H1 (cell line): ENCODE measurements around the gene IGSF9. TPM values are rescaled to one million over a fixed set of nuclear protein-coding genes. Genes with fewer than 3 reads are reported as not detected.

Experiments used
- CTCF ChIA-PET: fragments of 300-600 bp; sonication (Branson Sonifier 250); formaldehyde crosslinking; loops from one replicate; lab custom pipeline; 2021; ENCODE audit not compliant: partially characterized antibody; lab: Charles Lee
- POLR2A ChIA-PET: fragments of 300-600 bp; sonication (Branson Sonifier 250); formaldehyde crosslinking; loops from one replicate; lab custom pipeline; 2021; ENCODE audit warnings: inconsistent platforms; ENCODE audit not compliant: partially characterized antibody; lab: Charles Lee
- DNase-seq, 2 experiments: peaks; one replicate each; pipeline versions ENCODE4 v3.0.0 to v3.0.0-alpha.2; 2010 to 2022; ENCODE audit warnings: low spot score in 2 of 2, low read depth in 1 of 2, mixed read lengths in 1 of 2
- FAIRE-seq: peaks from 2 replicates; lab custom pipeline; 2011; peaks lifted over from hg19 to GRCh38; lab: Jason Lieb, UNC
- H2AFZ ChIP-seq: 2 replicates; pipeline ENCODE4 v1.8.1; 2012; ENCODE audit warnings: low read length, inconsistent platforms
- H2AK5ac ChIP-seq: 2 replicates; pipeline ENCODE4 v1.6.1; 2013; ENCODE audit warnings: low read depth, low read length
- H2BK120ac ChIP-seq: replicated peaks from 2 replicates; pipeline ENCODE3; 2013; ENCODE audit warnings: low read depth, low read length, inconsistent platforms
- H2BK12ac ChIP-seq: 2 replicates; pipeline ENCODE4 v1.6.1; 2013; ENCODE audit warnings: low read depth, low read length
- H2BK15ac ChIP-seq: 2 replicates; pipeline ENCODE4 v1.6.1; 2013; ENCODE audit warnings: low read length
- H2BK20ac ChIP-seq: 2 replicates; pipeline ENCODE4 v1.6.1; 2013; ENCODE audit warnings: low read length
- H2BK5ac ChIP-seq: 2 replicates; pipeline ENCODE4 v1.6.1; 2013; ENCODE audit warnings: low read depth, low read length
- H3K14ac ChIP-seq: 2 replicates; pipeline ENCODE4 v1.6.1; 2013; ENCODE audit warnings: inconsistent platforms; ENCODE audit not compliant: insufficient read length
- H3K18ac ChIP-seq: 2 replicates; pipeline ENCODE4 v1.6.1; 2013; ENCODE audit warnings: low read length; ENCODE audit errors: extremely low read depth
- H3K23ac ChIP-seq: 2 replicates; pipeline ENCODE4 v1.6.1; 2013; ENCODE audit warnings: inconsistent platforms; ENCODE audit not compliant: insufficient read length
- H3K23me2 ChIP-seq: 2 replicates; pipeline ENCODE4 v1.6.1; 2013; ENCODE audit warnings: low read depth, low read length
- H3K27ac ChIP-seq: 2 replicates; pipeline ENCODE4 v1.6.1; 2011; ENCODE audit warnings: low read depth, low read length, inconsistent platforms
- H3K27me3 ChIP-seq, 4 experiments: replicated peaks in 1 of 4; 1 replicate in 1 of 4; 2 replicates in 3 of 4; pipeline versions ENCODE4 v1.6.1 to v1.8.1; 2011 to 2013; ENCODE audit warnings: low read length in 3 of 4, mild to moderate bottlenecking in 3 of 4, inconsistent platforms in 2 of 4, mixed read lengths in 2 of 4, moderate library complexity in 1 of 4; ENCODE audit not compliant: control insufficient read depth in 3 of 4, insufficient read depth in 3 of 4; ENCODE audit errors: extremely low read depth in 1 of 4
- H3K36me3 ChIP-seq, 4 experiments: 2 replicates each; pipeline versions ENCODE4 v1.6.1 to v1.8.1; 2011 to 2013; ENCODE audit warnings: mild to moderate bottlenecking in 4 of 4, low read length in 3 of 4, moderate library complexity in 2 of 4, control low read depth in 1 of 4, inconsistent platforms in 1 of 4; ENCODE audit not compliant: insufficient read depth in 4 of 4, control insufficient read depth in 2 of 4
- H3K4ac ChIP-seq: replicated peaks from 2 replicates; pipeline ENCODE3; 2013; ENCODE audit warnings: low read length, low read depth, mixed read lengths, inconsistent platforms; ENCODE audit not compliant: insufficient read length
- H3K4me1 ChIP-seq, 4 experiments: replicated peaks in 1 of 4; 1 replicate in 1 of 4; 2 replicates in 3 of 4; pipeline versions ENCODE4 v1.6.1 to v1.8.1; 2011 to 2013; ENCODE audit warnings: low read length in 3 of 4, inconsistent platforms in 2 of 4, mixed read lengths in 1 of 4; ENCODE audit not compliant: insufficient read depth in 4 of 4, control insufficient read depth in 3 of 4
- H3K4me2 ChIP-seq, 2 experiments: 2 replicates each; pipeline versions ENCODE4 v1.6.1 to v1.8.1; 2011 to 2013; ENCODE audit warnings: low read depth in 2 of 2, low read length in 2 of 2, control low read depth in 1 of 2, inconsistent platforms in 1 of 2, mild to moderate bottlenecking in 1 of 2; ENCODE audit not compliant: insufficient read depth in 1 of 2
- H3K4me3 ChIP-seq, 4 experiments: fragments of 200-600, 300-600 bp in 1 of 4; sonication (generic), shearing (Covaris generic), sonication (Bioruptor Twin) in 1 of 4; 2 replicates each; pipeline versions ENCODE4 v1.5.1 to v1.8.1; 2011 to 2016; ENCODE audit warnings: low read length in 4 of 4, low read depth in 3 of 4, control low read depth in 2 of 4, inconsistent platforms in 2 of 4, mild to moderate bottlenecking in 2 of 4, mixed read lengths in 1 of 4, moderate library complexity in 1 of 4; ENCODE audit not compliant: insufficient read depth in 2 of 4; ENCODE audit errors: extremely low read depth in 1 of 4
- H3K56ac ChIP-seq: replicated peaks from 2 replicates; pipeline ENCODE3; 2013; ENCODE audit warnings: low read depth, mild to moderate bottlenecking, mixed read lengths, low read length, inconsistent platforms; ENCODE audit not compliant: insufficient read length
- H3K79me1 ChIP-seq: 2 replicates; pipeline ENCODE4 v1.6.1; 2013; ENCODE audit warnings: low read depth, low read length, control low read depth
- H3K79me2 ChIP-seq, 2 experiments: 2 replicates each; pipeline versions ENCODE4 v1.6.1 to v1.8.1; 2012 to 2013; ENCODE audit warnings: low read length in 2 of 2, mild to moderate bottlenecking in 2 of 2, inconsistent platforms in 1 of 2; ENCODE audit not compliant: insufficient read depth in 2 of 2, control insufficient read depth in 1 of 2
- H3K9ac ChIP-seq, 4 experiments: replicated peaks in 1 of 4; 1 replicate in 1 of 4; 2 replicates in 3 of 4; pipeline versions ENCODE4 v1.6.1 to v1.8.1; 2011 to 2013; ENCODE audit warnings: low read depth in 3 of 4, low read length in 3 of 4, control low read depth in 2 of 4, mild to moderate bottlenecking in 2 of 4, moderate library complexity in 2 of 4, inconsistent platforms in 1 of 4; ENCODE audit errors: extremely low read depth in 1 of 4
- H3K9me3 ChIP-seq, 2 experiments: 2 replicates each; pipeline versions ENCODE4 v1.6.1 to v1.8.1; 2012 to 2013; ENCODE audit warnings: mild to moderate bottlenecking in 2 of 2, moderate library complexity in 2 of 2, control low read depth in 1 of 2, inconsistent platforms in 1 of 2, low read depth in 1 of 2, low read length in 1 of 2, mixed read lengths in 1 of 2; ENCODE audit not compliant: insufficient read depth in 2 of 2
- H4K20me1 ChIP-seq, 2 experiments: replicated peaks in 1 of 2; 2 replicates each; pipeline versions ENCODE3 to v1.8.1; 2011 to 2013; ENCODE audit warnings: inconsistent platforms in 2 of 2, low read length in 2 of 2, mild to moderate bottlenecking in 1 of 2; ENCODE audit not compliant: insufficient read depth in 2 of 2, control insufficient read depth in 1 of 2
- H4K5ac ChIP-seq: 2 replicates; pipeline ENCODE4 v1.6.1; 2013; ENCODE audit warnings: low read length, low read depth, mixed read lengths, inconsistent platforms; ENCODE audit not compliant: insufficient read length
- H4K8ac ChIP-seq: 2 replicates; pipeline ENCODE4 v1.8.0; 2013; ENCODE audit warnings: mild to moderate bottlenecking, moderate library complexity, low read length, inconsistent platforms; ENCODE audit not compliant: insufficient read depth; ENCODE audit errors: extremely low read depth
- H4K91ac ChIP-seq: replicated peaks from 2 replicates; pipeline ENCODE3; 2013; ENCODE audit warnings: low read length, mixed read lengths, inconsistent platforms; ENCODE audit not compliant: insufficient read length
- ASH2L ChIP-seq: fragments of 200-600, 300-600 bp; sonication (generic); IDR thresholded peaks from one replicate; pipeline ENCODE4 v1.7.1; 2017; ENCODE audit warnings: low read length
- BACH1 ChIP-seq: IDR thresholded peaks from 2 replicates; pipeline ENCODE4 v1.6.1; 2012; ENCODE audit warnings: low read length, improper control_type of control experiment
- CTBP2 ChIP-seq: IDR thresholded peaks from 2 replicates; pipeline ENCODE4 v1.7.0; 2011; ENCODE audit warnings: borderline replicate concordance, mild to moderate bottlenecking, moderate library complexity, mixed read lengths, low read length; ENCODE audit not compliant: insufficient read depth, insufficient read length
- EGR1 ChIP-seq: IDR thresholded peaks from 2 replicates; pipeline ENCODE4 v1.6.1; 2011; ENCODE audit warnings: low read depth, low read length, borderline replicate concordance
- HDAC6 ChIP-seq: IDR thresholded peaks from one replicate; pipeline ENCODE4 v1.7.1; 2012; ENCODE audit warnings: low read depth, mild to moderate bottlenecking, inconsistent platforms, low read length, moderate library complexity
- MAX ChIP-seq: IDR thresholded peaks from 2 replicates; pipeline ENCODE4 v1.6.1; 2012; ENCODE audit warnings: inconsistent platforms
- POLR2A ChIP-seq, 2 experiments: IDR thresholded peaks; 1 replicate in 1 of 2; 2 replicates in 1 of 2; pipeline ENCODE4 v1.6.1; 2011; ENCODE audit warnings: low read depth in 2 of 2, low read length in 2 of 2, mild to moderate bottlenecking in 2 of 2; ENCODE audit errors: control extremely low read depth in 1 of 2
- POLR2AphosphoS5 ChIP-seq: IDR thresholded peaks from 2 replicates; pipeline ENCODE4 v1.6.1; 2011; ENCODE audit warnings: low read depth, low read length
- RAD21 ChIP-seq, 2 experiments: IDR thresholded peaks in 1 of 2; conservative IDR thresholded peaks in 1 of 2; 2 replicates each; pipeline ENCODE4 v1.6.1; 2011; ENCODE audit warnings: low read depth in 2 of 2, low read length in 2 of 2, improper control_type of control experiment in 1 of 2, inconsistent platforms in 1 of 2, mild to moderate bottlenecking in 1 of 2, moderate library complexity in 1 of 2
- SP2 ChIP-seq: IDR thresholded peaks from 2 replicates; pipeline ENCODE4 v1.6.1; 2012; ENCODE audit warnings: mild to moderate bottlenecking, low read length, inconsistent platforms
- TEAD4 ChIP-seq: IDR thresholded peaks from 2 replicates; pipeline ENCODE4 v1.6.1; 2012; ENCODE audit warnings: low read depth, low read length, inconsistent platforms, mixed read lengths
- YY1 ChIP-seq: IDR thresholded peaks from 2 replicates; pipeline ENCODE4 v1.6.1; 2011; ENCODE audit warnings: low read depth, mild to moderate bottlenecking, low read length
- WGBS, 2 experiments: shearing (Covaris generic) in 1 of 2; methylation state at CpG; one replicate each; pipeline versions ENCODE4 v1.1.6 to v1.1.7; 2013 to 2015; ENCODE audit warnings: low lambda C conversion rate in 2 of 2, mixed read lengths in 2 of 2, inconsistent platforms in 1 of 2, low coverage in 1 of 2, missing lambda C conversion rate in 1 of 2; ENCODE audit not compliant: insufficient replicate concordance in 2 of 2, insufficient coverage in 1 of 2, insufficient read length in 1 of 2; ENCODE audit errors: extremely low coverage in 1 of 2, missing lambda C conversion rate in 1 of 2; 5-methylcytosine and 5-hydroxymethylcytosine counted together
- polyA plus RNA-seq, 7 experiments: library from polyadenylated mRNA; depleted of rRNA in 3 of 7; stranded (reverse) in 5 of 7; unstranded in 2 of 7; fragments of >200 nt in 5 of 7; fragments of 200-250 nt in 2 of 7; gene quantifications; 1 replicate in 5 of 7; 2 replicates in 1 of 7; 4 replicates in 1 of 7; pipeline versions ENCODE4 v1.2.1 to v1.2.3, GENCODE V29; 2011 to 2013; ENCODE audit warnings: missing spikeins in 2 of 7, mixed read lengths in 2 of 7
- total RNA-seq: library from RNA; stranded (reverse); fragmentation: NEBNext Ultra II Directional; extraction: Animal tissue kit (Norgen Biotek cat#: 25700); gene quantifications from 2 replicates; pipeline ENCODE4 v1.2.1, GENCODE V29; 2021

Gene IGSF9
- total and polyA plus RNA-seq, 2 of the 8 experiments (the other 6 are each of a cell fraction or from before 2014, with no cell fraction given), result 10.9 to 28.1 TPM

GRCh38 chr1:159911326-159912070, 33.9 kb downstream of the IGSF9 start:
- Histone ChIP-seq H2BK5ac (0 out of 2 replicates have a peak overlapping the region, but pooled peaks have one; percentile 92), H4K91ac (no peak overlapping the region), H2BK12ac (peak overlapping the region; percentile 75), H2AK5ac (no peak overlapping the region; the same call in 1 of the 2 replicates), H3K9ac (0 out of 7 replicates have a peak overlapping the region, but pooled peaks of 1 of the 4 experiments have one; percentile 3), H2BK120ac (no peak overlapping the region), H2BK20ac (peak overlapping the region; percentile 51; the same call in 1 of the 2 replicates), H3K18ac (0 out of 2 replicates have a peak overlapping the region, but pooled peaks have one; percentile 13), H3K36me3 (no peaks in the 10 kb centered on the region), H4K5ac (no peak overlapping the region), H3K4me2 (no peak overlapping the region), H4K20me1 (no peaks in the 10 kb centered on the region), H3K79me1 (no peaks in the 10 kb centered on the region), H2AFZ (no peak overlapping the region), H3K4me3 (no peak overlapping the region), H2BK15ac (no peak overlapping the region), H3K14ac (no peak overlapping the region), H3K4me1 (peaks cover 14 to 36% (median 25%) of the 10 kb centered on the region in 4 experiments), H3K23ac (no peak overlapping the region), H3K9me3 (no peaks in the 10 kb centered on the region), H3K4ac (no peak overlapping the region), H3K56ac (no peak overlapping the region), H3K79me2 (no peaks in the 10 kb centered on the region), H3K27ac (no peak overlapping the region; the same call in 1 of the 2 replicates), H4K8ac (no peak overlapping the region), H3K27me3 (no peaks in the 10 kb centered on the region; a peak in 1 of 7 replicates), H3K23me2 (no peaks in the 10 kb centered on the region)
- ChIA-PET POLR2A (interaction anchor here (1.1 to 1.4 kb wide), 2 partner anchors 25 to 220 kb away, joined by 3 to 4 read pairs; no protein-coding TSS in a partner anchor), CTCF (interaction anchor here (1.3 to 1.8 kb wide), 2 partner anchors 109 to 112 kb away, joined by 3 to 5 read pairs; partner anchors contain the start of gene FCRL6)
- 88% methylated on average over 6 of the region's 6 CpGs; no CpG with 5 or more reads in 1 of the 2 experiments for WGBS, 2 experiments
- no peak for FAIRE-seq
- DNase-seq, result no peak
- TF ChIP-seq POLR2A (IDR thresholded peaks at IDR 0.05; ENCODE audit: control extremely low read depth in 1 of 2, low read depth in 2 of 2, low read length in 2 of 2) (no peak), ASH2L (no peak), MAX (no peak), CTBP2 (no peak), TEAD4 (no peak), YY1 (no peak), POLR2AphosphoS5 (no peak), RAD21 (IDR thresholded peaks at IDR 0.05 in 1 of 2, conservative IDR thresholded peaks at IDR 0.05 in 1 of 2; ENCODE audit: low read depth in 2 of 2, low read length in 2 of 2) (no peak), SP2 (no peak), EGR1 (no peak), HDAC6 (no peak), BACH1 (no peak)
